CD4-positive, alpha-beta T cell treated with Interleukin-2 at 100 ng/mL for 4 hours (primary cell): Measurements from ENCODE around the gene AMIGO2.

Source experiments
- DNase-seq: peaks from one replicate; pipeline ENCODE4 v3.0.0-alpha.2; 2020; ENCODE audit warnings: low spot score

The AMIGO2 gene

DNA sequence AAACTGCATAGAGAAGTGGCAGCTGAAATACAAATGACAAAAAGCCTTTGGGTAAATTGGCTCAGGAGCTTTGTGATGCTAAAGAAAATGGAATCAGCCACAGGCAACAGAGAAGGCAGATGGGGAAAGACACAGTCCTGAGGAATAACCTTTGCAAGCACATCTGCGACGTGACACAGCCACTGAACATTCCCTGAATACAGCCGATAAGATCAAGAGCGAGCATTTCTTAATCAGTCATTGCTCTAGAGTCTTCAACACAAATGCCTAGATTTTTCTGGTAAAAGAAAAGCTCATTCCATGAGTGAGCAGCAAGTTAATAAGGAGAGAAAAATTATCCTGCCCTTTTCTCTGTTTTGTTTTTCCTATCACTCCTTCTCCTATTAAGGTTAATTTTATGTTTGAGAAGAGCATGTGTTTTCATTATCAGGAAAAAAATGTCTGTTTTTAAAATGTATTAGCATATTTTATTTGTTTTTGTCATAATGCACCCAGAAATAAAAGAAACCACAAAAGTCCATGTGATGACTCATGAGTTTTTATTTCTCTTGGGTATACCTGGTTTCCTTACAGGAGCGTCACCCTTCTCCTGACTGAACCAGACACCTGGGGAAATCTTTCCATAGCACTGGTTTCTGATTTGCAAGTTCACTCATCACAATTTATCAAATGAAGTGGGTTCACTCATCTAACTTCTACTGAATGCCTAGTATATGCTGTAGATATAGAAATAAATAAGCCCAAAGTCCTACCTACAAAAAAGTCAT is 45.8 kb downstream of the AMIGO2 start:
- peak; percentile 12 for DNase-seq

DNA sequence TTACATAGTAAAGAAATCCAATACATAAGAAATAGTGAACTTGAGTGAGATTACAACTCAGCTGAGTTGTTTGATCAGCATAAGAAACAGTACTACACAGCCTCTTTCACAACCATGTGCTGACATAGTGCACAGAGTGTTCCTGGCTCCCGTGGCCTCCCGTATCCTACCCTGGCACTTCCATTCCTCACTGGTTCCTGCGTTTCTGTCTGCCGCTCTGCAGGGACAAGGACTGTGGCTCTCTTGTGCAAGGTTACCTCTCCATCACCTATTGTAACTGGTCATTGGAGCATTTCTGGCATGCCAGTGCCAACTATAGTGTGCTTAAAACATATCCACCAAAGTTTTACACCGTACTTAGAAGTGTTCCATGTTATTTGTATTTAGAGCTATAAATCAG is 46.7 kb downstream of the AMIGO2 start:
- no peak for DNase-seq

DNA sequence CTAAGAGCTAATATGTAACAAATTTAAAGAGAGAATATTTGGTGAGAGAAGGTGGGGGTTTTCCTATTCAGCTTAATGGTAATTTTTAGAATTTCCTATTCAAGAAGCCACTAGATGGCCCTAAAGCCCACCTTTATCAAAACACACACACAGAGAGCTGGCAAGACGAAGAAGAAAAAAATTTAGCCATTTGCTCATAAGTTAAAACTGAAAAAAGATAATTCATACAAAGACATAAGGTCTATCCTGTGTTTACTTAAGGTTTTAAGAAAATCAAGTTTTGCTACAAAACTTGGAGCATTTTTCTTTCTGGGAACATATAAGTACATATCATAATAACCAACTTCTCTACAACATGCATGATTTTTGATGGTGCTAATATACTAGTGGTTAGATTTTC is 47.1 kb downstream of the AMIGO2 start:
- peak; percentile 72 for DNase-seq

DNA sequence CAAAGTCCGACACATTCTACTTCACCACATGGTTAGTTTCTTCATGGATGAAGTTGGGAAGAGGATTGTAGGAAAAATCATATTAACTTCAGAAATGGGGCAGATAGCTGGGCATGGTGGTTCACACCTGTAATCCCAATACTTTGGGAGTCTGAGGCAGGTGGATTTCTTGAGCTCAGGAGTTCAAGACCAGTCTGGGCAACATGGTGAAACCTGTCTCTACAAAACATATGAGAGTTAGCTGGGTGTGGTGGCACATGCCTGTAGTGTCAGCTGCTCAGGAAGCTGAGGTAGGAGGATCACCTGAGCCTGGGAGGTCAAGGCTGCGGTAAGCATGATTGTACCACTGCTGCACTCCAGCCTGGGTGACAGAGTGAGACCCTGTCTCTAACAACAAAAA is 49.9 kb downstream of the AMIGO2 start:
- DNase-seq = no peak

DNA sequence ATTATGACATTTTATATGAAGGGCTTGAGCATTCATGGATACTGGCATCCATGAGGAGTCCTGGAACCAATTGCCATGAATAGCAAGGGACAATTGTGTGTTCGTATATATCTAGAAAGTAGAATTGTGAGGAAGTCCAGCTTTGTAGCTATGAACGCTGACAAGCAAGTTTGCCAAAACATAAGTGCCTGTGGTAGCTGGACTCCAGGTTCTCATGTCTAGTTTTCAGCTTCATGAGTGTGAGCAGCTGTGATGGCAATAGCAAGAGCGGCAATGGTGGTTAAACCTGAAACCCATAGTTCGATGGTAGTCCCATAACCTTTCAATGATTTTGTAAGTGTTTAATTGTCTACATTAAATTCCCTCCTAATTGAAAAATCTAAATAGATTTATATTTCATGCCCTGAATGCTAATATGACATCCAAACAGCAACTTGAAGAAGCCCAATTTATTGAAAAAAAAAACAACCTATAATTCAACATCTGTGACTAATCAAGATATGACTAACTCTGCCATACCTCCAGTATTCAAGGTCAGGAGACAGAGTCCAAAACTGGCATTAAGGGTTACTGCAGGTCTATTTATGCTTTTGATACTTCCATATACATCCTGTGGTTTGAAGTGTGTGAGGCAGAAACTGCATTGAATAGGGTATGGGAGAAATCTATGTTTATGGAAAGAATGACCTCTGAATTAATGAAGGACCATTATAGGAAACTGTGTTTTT is 50.6 kb downstream of the AMIGO2 start:
- no peak for DNase-seq

DNA sequence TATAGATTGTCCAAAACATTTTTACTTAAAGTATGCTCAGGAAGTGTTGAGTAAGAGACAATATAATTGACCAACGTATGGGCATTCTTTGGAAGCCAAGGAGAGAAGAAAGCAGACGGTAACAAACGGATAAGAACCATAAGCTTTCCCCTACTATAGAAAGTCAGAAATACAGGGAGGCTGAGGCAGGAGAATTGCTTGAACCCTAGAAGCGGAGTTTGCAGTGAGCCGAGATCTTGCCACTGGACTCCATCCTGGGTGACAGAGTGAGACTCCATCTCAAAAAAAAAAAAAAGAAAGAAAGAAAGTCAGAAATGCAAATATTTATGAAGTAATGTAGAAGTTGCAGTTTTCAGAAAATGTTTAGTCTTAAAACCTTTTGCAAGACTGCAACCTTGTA is 51.6 kb downstream of the AMIGO2 start:
- no peak for DNase-seq
